Endodermal cell (in vitro differentiated cells): Measurements from ENCODE around the gene AGPAT1. TPM values are rescaled to one million over a fixed set of nuclear protein-coding genes. Genes with fewer than 3 reads are reported as not detected.

Experiments
- DNase-seq: peaks from one replicate; pipeline ENCODE4 v3.0.0-alpha.2; 2017
- H3K27ac ChIP-seq: 2 replicates; pipeline ENCODE4 v1.5.1; 2013; ENCODE audit warnings: mild to moderate bottlenecking, low read depth, low read length, moderate library complexity
- H3K27me3 ChIP-seq: 2 replicates; pipeline ENCODE4 v1.6.1; 2013; ENCODE audit warnings: mild to moderate bottlenecking, low read length, moderate library complexity; ENCODE audit not compliant: insufficient read depth, control insufficient read depth, poor library complexity, severe bottlenecking
- H3K36me3 ChIP-seq: 2 replicates; pipeline ENCODE4 v1.7.0; 2013; ENCODE audit warnings: mild to moderate bottlenecking, low read length, moderate library complexity; ENCODE audit not compliant: control insufficient read depth, insufficient read depth
- H3K4me1 ChIP-seq: one replicate; pipeline ENCODE4 v1.7.0; 2013; ENCODE audit warnings: low read length; ENCODE audit not compliant: control insufficient read depth, insufficient read depth
- H3K4me3 ChIP-seq: 2 replicates; pipeline ENCODE4 v1.5.1; 2013; ENCODE audit warnings: mild to moderate bottlenecking, low read length, moderate library complexity
- H3K9ac ChIP-seq: 2 replicates; pipeline ENCODE4 v1.6.1; 2013; ENCODE audit warnings: mild to moderate bottlenecking, low read length, moderate library complexity; ENCODE audit not compliant: poor library complexity, severe bottlenecking; ENCODE audit errors: extremely low read depth
- H3K9me3 ChIP-seq: 2 replicates; pipeline ENCODE4 v1.6.1; 2013; ENCODE audit warnings: mild to moderate bottlenecking, low read length, moderate library complexity; ENCODE audit not compliant: control insufficient read depth
- H3K27ac Mint-ChIP-seq: 2 replicates; pipeline ENCODE4 v1.8.0; 2020; ENCODE audit warnings: mixed read lengths
- H3K27me3 Mint-ChIP-seq: 2 replicates; pipeline ENCODE4 v1.8.0; 2021; ENCODE audit warnings: mild to moderate bottlenecking, mixed read lengths; ENCODE audit not compliant: insufficient read depth
- H3K36me3 Mint-ChIP-seq: 2 replicates; pipeline ENCODE4 v1.8.0; 2020; ENCODE audit warnings: low read depth, mixed read lengths
- H3K4me1 Mint-ChIP-seq: 2 replicates; pipeline ENCODE4 v1.8.0; 2020; ENCODE audit warnings: mixed read lengths
- H3K4me3 Mint-ChIP-seq: 2 replicates; pipeline ENCODE4 v1.8.0; 2020; ENCODE audit warnings: mild to moderate bottlenecking, moderate library complexity, mixed read lengths
- H3K9me3 Mint-ChIP-seq: 2 replicates; pipeline ENCODE4 v1.8.0; 2020; ENCODE audit warnings: mild to moderate bottlenecking, mixed read lengths
- CTCF ChIP-seq: fragments of 200-600 bp; sonication (generic); conservative IDR thresholded peaks from 2 replicates; pipeline ENCODE4 v1.5.0; 2021; ENCODE audit warnings: antibody characterized with exemption, mild to moderate bottlenecking
- WGBS, 2 experiments: methylation state at CpG; one replicate each; pipeline versions ENCODE4 v1.1.5 to v1.1.7; 2013; ENCODE audit warnings: missing lambda C conversion rate in 2 of 2, mixed read lengths in 1 of 2; ENCODE audit not compliant: insufficient coverage in 1 of 2, insufficient read length in 1 of 2; 5-methylcytosine and 5-hydroxymethylcytosine counted together
- total RNA-seq, 2 donors: library from RNA; stranded (reverse); fragmentation: NEBNext Ultra II Directional in 1 of 2; extraction: Animal tissue kit (Norgen Biotek cat#: 25700) in 1 of 2; gene quantifications; 2 replicates in 1 of 2; 3 replicates in 1 of 2; pipeline ENCODE4 v1.2.1, GENCODE V29; 2021

AGPAT1 gene
- total RNA-seq, 2 donors from 2014 or later, result 124 to 147 TPM

GRCh38 chr6:32133786-32134185, 42.1 kb downstream of the AGPAT1 start:
- H3K4me3 ChIP-seq, result no peak overlapping the region
- no peak overlapping the region for H3K27ac Mint-ChIP-seq
- H3K27me3 Mint-ChIP-seq, result peaks cover 20% of the 10 kb centered on the region
- H3K4me1 ChIP-seq, result peaks cover 7% of the 10 kb centered on the region
- 91% methylated on average over 4 of the region's 4 CpGs; no CpG with 5 or more reads in 1 of the 2 experiments for WGBS, 2 experiments
- no peaks in the 10 kb centered on the region for H3K27me3 ChIP-seq
- no peak overlapping the region for H3K4me3 Mint-ChIP-seq
- no peaks in the 10 kb centered on the region for H3K9me3 ChIP-seq
- TF ChIP-seq CTCF, result no peak
- no peak overlapping the region for H3K9ac ChIP-seq
- no peaks in the 10 kb centered on the region for H3K36me3 Mint-ChIP-seq
- peaks cover 10% of the 10 kb centered on the region for H3K4me1 Mint-ChIP-seq
- H3K9me3 Mint-ChIP-seq, result no peaks in the 10 kb centered on the region
- no peak for DNase-seq
- no peak overlapping the region for H3K27ac ChIP-seq
- no peaks in the 10 kb centered on the region for H3K36me3 ChIP-seq

- no peaks in the 10 kb centered on the region for H3K36me3 Mint-ChIP-seq
- H3K4me3 ChIP-seq, result no peak overlapping the region
- no peak overlapping the region for H3K27ac Mint-ChIP-seq
- TF ChIP-seq CTCF, result no peak
- H3K4me3 Mint-ChIP-seq, result no peak overlapping the region
- H3K4me1 Mint-ChIP-seq, result peaks cover 17% of the 10 kb centered on the region
- H3K9me3 ChIP-seq, result no peaks in the 10 kb centered on the region
- no peak overlapping the region for H3K27ac ChIP-seq
- peaks cover 20% of the 10 kb centered on the region for H3K27me3 Mint-ChIP-seq
- no peak for DNase-seq
- no peaks in the 10 kb centered on the region for H3K9me3 Mint-ChIP-seq
- peaks cover 9% of the 10 kb centered on the region for H3K4me1 ChIP-seq
- H3K36me3 ChIP-seq, result no peaks in the 10 kb centered on the region
- H3K9ac ChIP-seq, result no peak overlapping the region
- no peaks in the 10 kb centered on the region for H3K27me3 ChIP-seq
Measured at GRCh38 chr6:32132110-32132509, 43.8 kb downstream of the AGPAT1 start.

- Mint-ChIP-seq H3K4me1 (peaks cover 21% of the 10 kb centered on the region), H3K36me3 (peaks cover 2% of the 10 kb centered on the region), H3K27me3 (peaks cover 20% of the 10 kb centered on the region), H3K9me3 (no peaks in the 10 kb centered on the region), H3K4me3 (no peak overlapping the region), H3K27ac (no peak overlapping the region)
- H3K27ac ChIP-seq, result no peak overlapping the region
- no peaks in the 10 kb centered on the region for H3K9me3 ChIP-seq
- 87 to 91% methylated on average over 3 to 14 of the region's 14 CpGs for WGBS, 2 experiments
- peaks cover 9% of the 10 kb centered on the region for H3K4me1 ChIP-seq
- H3K36me3 ChIP-seq, result no peaks in the 10 kb centered on the region
- TF ChIP-seq CTCF, result no peak
- no peak overlapping the region for H3K4me3 ChIP-seq
- H3K27me3 ChIP-seq, result no peaks in the 10 kb centered on the region
- no peak for DNase-seq
- no peak overlapping the region for H3K9ac ChIP-seq
Measured at GRCh38 chr6:32131439-32131948, 44.4 kb downstream of the AGPAT1 start.
